ENCODE measurements around the gene HSPA6.
"Not testable (repeated sequence)": the region's sequence is repeated elsewhere in the genome, so short reads cannot be mapped to it uniquely, and the experiment has no call there.

Gene HSPA6

GRCh38 chr1:161523817-161524741 is at the start of gene HSPA6:
Gene HSPA6 (plus strand): TSS chr1:161524540. CDS start chr1:161524659, 119 bp downstream.
- peak; percentile 40 for DNase-seq (ENCODE audit: low read depth, low spot score)
- H3K27ac ChIP-seq: peak within 1 kb of the TSS; percentile 86

- H3K27ac ChIP-seq; DNase-seq (ENCODE audit: low read depth, low spot score): not testable (repeated sequence)
Observed at GRCh38 chr1:161477711-161478110, 46.6 kb upstream of the HSPA6 start.

- DNase-seq (ENCODE audit: low read depth, low spot score): no peak
- H3K27ac ChIP-seq: no peak overlapping the region
Observed at GRCh38 chr1:161478985-161479384, 45.4 kb upstream of the HSPA6 start.

- peak; percentile 58 for DNase-seq (ENCODE audit: low read depth, low spot score)
- no peak overlapping the region for H3K27ac ChIP-seq
Observed at GRCh38 chr1:161480381-161481035, 43.8 kb upstream of the HSPA6 start.

GRCh38 chr1:161481624-161482392 is 42.5 kb upstream of the HSPA6 start:
- DNase-seq (ENCODE audit: low read depth, low spot score): peak; percentile 88
- H3K27ac ChIP-seq: peak overlapping the region; percentile 19

- no peak overlapping the region for H3K27ac ChIP-seq
- no peak for DNase-seq (ENCODE audit: low read depth, low spot score)
Observed at GRCh38 chr1:161482610-161483009, 41.7 kb upstream of the HSPA6 start.

- DNase-seq (ENCODE audit: low read depth, low spot score): no peak
- no peak overlapping the region for H3K27ac ChIP-seq
Observed at GRCh38 chr1:161483361-161483760, 41.0 kb upstream of the HSPA6 start.

GRCh38 chr1:161484613-161485012 is 39.7 kb upstream of the HSPA6 start:
- DNase-seq (ENCODE audit: low read depth, low spot score): no peak
- no peak overlapping the region for H3K27ac ChIP-seq

GRCh38 chr1:161486806-161487741 is 37.3 kb upstream of the HSPA6 start:
- peak; percentile 50 for DNase-seq (ENCODE audit: low read depth, low spot score)
- H3K27ac ChIP-seq: no peak overlapping the region

- H3K27ac ChIP-seq: no peak overlapping the region
Observed at GRCh38 chr1:161491472-161491871, 32.9 kb upstream of the HSPA6 start.

GRCh38 chr1:161492827-161493226 is 31.5 kb upstream of the HSPA6 start:
- DNase-seq (ENCODE audit: low read depth, low spot score): no peak
- no peak overlapping the region for H3K27ac ChIP-seq

More at GRCh38 chr1:161491472-161491871, 32.9 kb upstream of the HSPA6 start:
- no peak for DNase-seq (ENCODE audit: low read depth, low spot score)

- DNase-seq (ENCODE audit: low read depth, low spot score): no peak
- H3K27ac ChIP-seq: no peak overlapping the region
Observed at GRCh38 chr1:161494091-161494735, 30.1 kb upstream of the HSPA6 start.

GRCh38 chr1:161495490-161495889 is 28.9 kb upstream of the HSPA6 start:
- no peak for DNase-seq (ENCODE audit: low read depth, low spot score)
- H3K27ac ChIP-seq: no peak overlapping the region

GRCh38 chr1:161497961-161498360 is 26.4 kb upstream of the HSPA6 start:
- H3K27ac ChIP-seq: no peak overlapping the region
- DNase-seq (ENCODE audit: low read depth, low spot score): no peak

GRCh38 chr1:161498646-161499045 is 25.7 kb upstream of the HSPA6 start:
- DNase-seq (ENCODE audit: low read depth, low spot score): no peak
- H3K27ac ChIP-seq: no peak overlapping the region

- DNase-seq (ENCODE audit: low read depth, low spot score): no peak
- H3K27ac ChIP-seq: no peak overlapping the region
Observed at GRCh38 chr1:161499099-161500039, 25.0 kb upstream of the HSPA6 start.

GRCh38 chr1:161501234-161501633 is 23.1 kb upstream of the HSPA6 start:
- no peak for DNase-seq (ENCODE audit: low read depth, low spot score)
- H3K27ac ChIP-seq: no peak overlapping the region

GRCh38 chr1:161502181-161502580 is 22.2 kb upstream of the HSPA6 start:
- H3K27ac ChIP-seq: no peak overlapping the region
- DNase-seq (ENCODE audit: low read depth, low spot score): no peak
